ENCODE data around the gene HS3ST1. TPM values are rescaled to one million over a fixed set of nuclear protein-coding genes. Genes with fewer than 3 reads are reported as not detected.

The HS3ST1 gene
- total RNA-seq, 1 donor from 2014 or later, result 1.7 TPM

GRCh38 chr4:11429699-11430045 is 978 bp upstream of the HS3ST1 start:
- Mint-ChIP-seq H3K4me3 (ENCODE audit: unreplicated experiment) (peak overlapping the region; percentile 81), H3K27ac (ENCODE audit: unreplicated experiment) (no peak overlapping the region), H3K36me3 (ENCODE audit: unreplicated experiment) (no peaks in the 10 kb centered on the region), H3K27me3 (ENCODE audit: unreplicated experiment) (peaks cover 11% of the 10 kb centered on the region), H3K9me3 (ENCODE audit: unreplicated experiment) (peaks cover 6% of the 10 kb centered on the region), H3K4me1 (ENCODE audit: low read depth, unreplicated experiment) (peaks cover 3% of the 10 kb centered on the region)
- no peak for TF ChIP-seq CTCF (IDR thresholded peaks at IDR 0.05; ENCODE audit: partially characterized antibody, unreplicated experiment)
- no peak for DNase-seq

GRCh38 chr4:11428899-11429698 is 405 bp upstream of the HS3ST1 start:
- Mint-ChIP-seq H3K4me1 (ENCODE audit: low read depth, unreplicated experiment) (peaks cover 3% of the 10 kb centered on the region), H3K36me3 (ENCODE audit: unreplicated experiment) (no peaks in the 10 kb centered on the region), H3K4me3 (ENCODE audit: unreplicated experiment) (peak overlapping the region; percentile 81), H3K27ac (ENCODE audit: unreplicated experiment) (no peak overlapping the region), H3K9me3 (ENCODE audit: unreplicated experiment) (peaks cover 6% of the 10 kb centered on the region), H3K27me3 (ENCODE audit: unreplicated experiment) (peaks cover 11% of the 10 kb centered on the region)
- peak; percentile 79 for DNase-seq
- TF ChIP-seq CTCF (IDR thresholded peaks at IDR 0.05; ENCODE audit: partially characterized antibody, unreplicated experiment), result peak; percentile 53

- Mint-ChIP-seq H3K27ac (ENCODE audit: unreplicated experiment) (no peak overlapping the region), H3K9me3 (ENCODE audit: unreplicated experiment) (peaks cover 6% of the 10 kb centered on the region), H3K36me3 (ENCODE audit: unreplicated experiment) (no peaks in the 10 kb centered on the region), H3K27me3 (ENCODE audit: unreplicated experiment) (peaks cover 11% of the 10 kb centered on the region), H3K4me3 (ENCODE audit: unreplicated experiment) (peak overlapping the region; percentile 78), H3K4me1 (ENCODE audit: low read depth, unreplicated experiment) (peaks cover 6% of the 10 kb centered on the region)
- no peak for TF ChIP-seq CTCF (IDR thresholded peaks at IDR 0.05; ENCODE audit: partially characterized antibody, unreplicated experiment)
- DNase-seq, result peak; percentile 28
Observed at GRCh38 chr4:11427121-11427996, 1.3 kb downstream of the HS3ST1 start.

GRCh38 chr4:11426731-11427120 is 2.0 kb downstream of the HS3ST1 start:
- no peak for DNase-seq
- H3K4me3 Mint-ChIP-seq (ENCODE audit: unreplicated experiment), result peak overlapping the region; percentile 70
- H3K27ac Mint-ChIP-seq (ENCODE audit: unreplicated experiment), result no peak overlapping the region
- peaks cover 11% of the 10 kb centered on the region for H3K27me3 Mint-ChIP-seq (ENCODE audit: unreplicated experiment)
- TF ChIP-seq CTCF (IDR thresholded peaks at IDR 0.05; ENCODE audit: partially characterized antibody, unreplicated experiment), result no peak
- peaks cover 6% of the 10 kb centered on the region for H3K9me3 Mint-ChIP-seq (ENCODE audit: unreplicated experiment)
- H3K36me3 Mint-ChIP-seq (ENCODE audit: unreplicated experiment), result no peaks in the 10 kb centered on the region
- peaks cover 6% of the 10 kb centered on the region for H3K4me1 Mint-ChIP-seq (ENCODE audit: low read depth, unreplicated experiment)

Measured in glutamatergic neuron (in vitro differentiated cells).